ENCODE measurements around the gene SON.
A peak's percentile ranks its signal among the peaks of the same experiment; 100 is the strongest.
"Not testable (repeated sequence)": the region's sequence is repeated elsewhere in the genome, so short reads cannot be mapped to it uniquely, and the experiment has no call there.

SON gene

GRCh38 chr21:33542640-33543504 is at the start of gene SON:
Gene SON (plus strand): TSS chr21:33543038. CDS start chr21:33543093, 55 bp downstream.
- DNase-seq (ENCODE audit: low read depth in 2 of 2): peak; percentile 96 to 97

- DNase-seq (ENCODE audit: low read depth in 2 of 2): no peak
Observed at GRCh38 chr21:33493756-33494155, 49.1 kb upstream of the SON start.

GRCh38 chr21:33495743-33496142 is 47.1 kb upstream of the SON start:
- DNase-seq (ENCODE audit: low read depth in 2 of 2): no peak

- DNase-seq (ENCODE audit: low read depth in 2 of 2): no peak
Observed at GRCh38 chr21:33496345-33496744, 46.5 kb upstream of the SON start.

- DNase-seq (ENCODE audit: low read depth in 2 of 2): no peak
Observed at GRCh38 chr21:33505833-33506232, 37.0 kb upstream of the SON start.

- not testable (repeated sequence) for DNase-seq (ENCODE audit: low read depth in 2 of 2)
Observed at GRCh38 chr21:33507003-33507402, 35.8 kb upstream of the SON start.

- no peak for DNase-seq (ENCODE audit: low read depth in 2 of 2)
Observed at GRCh38 chr21:33510826-33511225, 32.0 kb upstream of the SON start.

- DNase-seq (ENCODE audit: low read depth in 2 of 2): no peak
Observed at GRCh38 chr21:33511639-33512038, 31.2 kb upstream of the SON start.

GRCh38 chr21:33512481-33512880 is 30.4 kb upstream of the SON start:
- no peak for DNase-seq (ENCODE audit: low read depth in 2 of 2)

GRCh38 chr21:33514229-33514628 is 28.6 kb upstream of the SON start:
- peak in 1 of 2 experiments; percentile 11 for DNase-seq (ENCODE audit: low read depth in 2 of 2)

- no peak for DNase-seq (ENCODE audit: low read depth in 2 of 2)
Observed at GRCh38 chr21:33518899-33519298, 23.9 kb upstream of the SON start.

GRCh38 chr21:33522297-33522952 is 20.4 kb upstream of the SON start:
- DNase-seq (ENCODE audit: low read depth in 2 of 2): no peak

GRCh38 chr21:33522953-33523349 is 19.9 kb upstream of the SON start:
- DNase-seq (ENCODE audit: low read depth in 2 of 2): no peak

- DNase-seq (ENCODE audit: low read depth in 2 of 2): no peak
Observed at GRCh38 chr21:33531007-33531406, 11.8 kb upstream of the SON start.

- DNase-seq (ENCODE audit: low read depth in 2 of 2): no peak
Observed at GRCh38 chr21:33537212-33537611, 5.6 kb upstream of the SON start.

- DNase-seq (ENCODE audit: low read depth in 2 of 2): peak in 1 of 2 experiments; percentile 10
Observed at GRCh38 chr21:33539616-33540015, 3.2 kb upstream of the SON start.

GRCh38 chr21:33540711-33541104 is 2.1 kb upstream of the SON start:
- DNase-seq (ENCODE audit: low read depth in 2 of 2): no peak

- DNase-seq (ENCODE audit: low read depth in 2 of 2): no peak
Observed at GRCh38 chr21:33541105-33541711, 1.6 kb upstream of the SON start.

- peak; percentile 23 to 42 for DNase-seq (ENCODE audit: low read depth in 2 of 2)
Observed at GRCh38 chr21:33541756-33542639, 840 bp upstream of the SON start, which contains the start of gene GART. Gene GART (minus strand): TSS chr21:33542117. CDS start chr21:33539315, 2,802 bp downstream.

- DNase-seq (ENCODE audit: low read depth in 2 of 2): peak in 1 of 2 experiments; percentile 12
Observed at GRCh38 chr21:33543505-33544129, 779 bp downstream of the SON start.

Measured in fibroblast of skin of left biceps (primary cell).